H1 (cell line): ENCODE results near the gene SNRK. TPM values are rescaled to one million over a fixed set of nuclear protein-coding genes. Genes with fewer than 3 reads are reported as not detected.

ENCODE experiments used
- ATF2 ChIP-seq: IDR thresholded peaks from 2 replicates; pipeline ENCODE4 v1.6.1; 2012; ENCODE audit warnings: low read length, inconsistent platforms
- ATF3 ChIP-seq: IDR thresholded peaks from 2 replicates; pipeline ENCODE4 v1.6.1; 2011; ENCODE audit warnings: low read depth, mild to moderate bottlenecking, low read length; ENCODE audit not compliant: insufficient read depth
- EGR1 ChIP-seq: IDR thresholded peaks from 2 replicates; pipeline ENCODE4 v1.6.1; 2011; ENCODE audit warnings: low read depth, low read length, borderline replicate concordance
- EZH2 ChIP-seq: fragments of 200-600 bp; sonication (generic); IDR thresholded peaks from 2 replicates; pipeline ENCODE4 v1.7.1; 2012; ENCODE audit warnings: low read depth, mild to moderate bottlenecking, moderate library complexity, low read length, inconsistent platforms; ENCODE audit not compliant: severe bottlenecking
- JUN ChIP-seq: IDR thresholded peaks from 2 replicates; pipeline ENCODE4 v1.6.1; 2011; ENCODE audit warnings: low read depth, mild to moderate bottlenecking, improper control_type of control experiment, low read length
- polyA plus RNA-seq, 7 experiments: library from polyadenylated mRNA; depleted of rRNA in 3 of 7; stranded (reverse) in 5 of 7; unstranded in 2 of 7; fragments of >200 nt in 5 of 7; fragments of 200-250 nt in 2 of 7; gene quantifications; 1 replicate in 5 of 7; 2 replicates in 1 of 7; 4 replicates in 1 of 7; pipeline versions ENCODE4 v1.2.1 to v1.2.3, GENCODE V29; 2011 to 2013; ENCODE audit warnings: missing spikeins in 2 of 7, mixed read lengths in 2 of 7
- total RNA-seq: library from RNA; stranded (reverse); fragmentation: NEBNext Ultra II Directional; extraction: Animal tissue kit (Norgen Biotek cat#: 25700); gene quantifications from 2 replicates; pipeline ENCODE4 v1.2.1, GENCODE V29; 2021

The SNRK gene
- total and polyA plus RNA-seq, 2 of the 8 experiments (the other 6 are each of a cell fraction or from before 2014, with no cell fraction given) = 4.4 to 11.7 TPM

- TF ChIP-seq EGR1 (no peak), JUN (no peak), ATF3 (no peak), EZH2 (no peak), ATF2 (no peak)
Measured at GRCh38 chr3:43307649-43308048, 21.3 kb downstream of the SNRK start (continued).
